ENCODE measurements around the gene AP1G1. TPM values are rescaled to one million over a fixed set of nuclear protein-coding genes. Genes with fewer than 3 reads are reported as not detected.

The AP1G1 gene
- total RNA-seq (2014; rRNA removed; shearing (Covaris generic)) (57.3 and 57.9 TPM in 2 replicates), total RNA-seq (2022) (68.0 and 89.7 TPM in 2 replicates), Bru-seq, nascent RNA (percentile 87 among the genes with signal in this experiment), BruChase-seq, experiment 1, labeled RNA remaining after a 6-hour chase (percentile 85 among the genes with signal in this experiment), BruChase-seq, experiment 2, labeled RNA remaining after a 2-hour chase (percentile 92 among the genes with signal in this experiment)
- long read RNA-seq, full-length matches to known transcripts, result 21 of 56 reads
- long read RNA-seq, partial matches to known transcripts, result 17 of 56 reads
- long read RNA-seq, other reads (novel, unspliced or antisense), result 18 of 56 reads

- ChIA-PET CTCF (ENCODE audit: unreplicated experiment) (no interaction called here), POLR2A (interaction anchor here (0.6 to 2.1 kb wide), 8 partner anchors 8 to 152 kb away, joined by 3 to 7 read pairs (median 3); no protein-coding TSS in a partner anchor)
- no TSS peak for BruUV-seq (replicated peaks)
Measured at GRCh38 chr16:71808593-71809459, at the start of gene AP1G1. AP1G1 (minus strand) TSS chr16:71808834; CDS start chr16:71789479, 19,355 bp downstream.

GRCh38 chr16:71855937-71856662 lies 47.5 kb upstream of the AP1G1 start:
- Histone ChIP-seq H3K9me3 (ENCODE audit: low read length) (no peaks in the 10 kb centered on the region), H3K79me2 (ENCODE audit: insufficient read depth, low read depth, low read length) (peaks cover 7% of the 10 kb centered on the region; the same call in 1 of the 2 replicates), H4K20me1 (ENCODE audit: insufficient read depth, low read length) (peaks cover 28% of the 10 kb centered on the region), H3K4me3 (ENCODE audit: low read depth, low read length, poor library complexity, severe bottlenecking) (no peak overlapping the region), H3K27ac (ENCODE audit: low read depth, low read length, poor library complexity, severe bottlenecking) (no peak overlapping the region), H3K9me2 (ENCODE audit: insufficient read depth, low read length) (no peaks in the 10 kb centered on the region), H3K4me2 (ENCODE audit: low read length) (no peak overlapping the region), H2AFZ (ENCODE audit: low read length) (no peak overlapping the region), H3K36me3 (ENCODE audit: insufficient read depth, low read length) (peaks cover 62% of the 10 kb centered on the region), H3K4me1 (ENCODE audit: insufficient read depth, low read length, poor library complexity, severe bottlenecking) (peaks cover 37% of the 10 kb centered on the region)
- TF ChIP-seq, protein P1, sequence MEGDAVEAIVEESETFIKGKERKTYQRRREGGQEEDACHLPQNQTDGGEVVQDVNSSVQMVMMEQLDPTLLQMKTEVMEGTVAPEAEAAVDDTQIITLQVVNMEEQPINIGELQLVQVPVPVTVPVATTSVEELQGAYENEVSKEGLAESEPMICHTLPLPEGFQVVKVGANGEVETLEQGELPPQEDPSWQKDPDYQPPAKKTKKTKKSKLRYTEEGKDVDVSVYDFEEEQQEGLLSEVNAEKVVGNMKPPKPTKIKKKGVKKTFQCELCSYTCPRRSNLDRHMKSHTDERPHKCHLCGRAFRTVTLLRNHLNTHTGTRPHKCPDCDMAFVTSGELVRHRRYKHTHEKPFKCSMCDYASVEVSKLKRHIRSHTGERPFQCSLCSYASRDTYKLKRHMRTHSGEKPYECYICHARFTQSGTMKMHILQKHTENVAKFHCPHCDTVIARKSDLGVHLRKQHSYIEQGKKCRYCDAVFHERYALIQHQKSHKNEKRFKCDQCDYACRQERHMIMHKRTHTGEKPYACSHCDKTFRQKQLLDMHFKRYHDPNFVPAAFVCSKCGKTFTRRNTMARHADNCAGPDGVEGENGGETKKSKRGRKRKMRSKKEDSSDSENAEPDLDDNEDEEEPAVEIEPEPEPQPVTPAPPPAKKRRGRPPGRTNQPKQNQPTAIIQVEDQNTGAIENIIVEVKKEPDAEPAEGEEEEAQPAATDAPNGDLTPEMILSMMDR (conservative IDR thresholded peaks at IDR 0.05; ENCODE audit: low read length), result no peak
- no peak for TF ChIP-seq EZH2phosphoT487 (IDR thresholded peaks at IDR 0.05; ENCODE audit: borderline replicate concordance, low read depth, low read length)
- no peak for DNase-seq (ENCODE audit: low spot score)
- CTCF ChIA-PET (ENCODE audit: unreplicated experiment), result no interaction called here
- BruUV-seq (replicated peaks), result no TSS peak
- intact Hi-C loops (cut with micrococcal nuclease; ENCODE audit: unreplicated experiment), result no loop called here
- POLR2A ChIA-PET, result no interaction called here

More at GRCh38 chr16:71808593-71809459, at the start of gene AP1G1:
- peak; percentile 99 for DNase-seq (ENCODE audit: low spot score)
- Histone ChIP-seq H4K20me1 (ENCODE audit: insufficient read depth, low read length) (peaks cover 18% of the 10 kb centered on the region; the same call in 1 of the 2 replicates), H3K9me2 (ENCODE audit: insufficient read depth, low read length) (no peaks in the 10 kb centered on the region), H3K27ac (ENCODE audit: low read depth, low read length, poor library complexity, severe bottlenecking) (peak within 1 kb of the TSS; percentile 85), H3K4me2 (ENCODE audit: low read length) (peak within 1 kb of the TSS; percentile 98), H3K4me1 (ENCODE audit: insufficient read depth, low read length, poor library complexity, severe bottlenecking) (peaks cover 23% of the 10 kb centered on the region), H3K4me3 (ENCODE audit: low read depth, low read length, poor library complexity, severe bottlenecking) (peak within 1 kb of the TSS; percentile 98), H3K79me2 (ENCODE audit: insufficient read depth, low read depth, low read length) (peaks cover 49% of the 10 kb centered on the region), H3K36me3 (ENCODE audit: insufficient read depth, low read length) (peaks cover 23% of the 10 kb centered on the region), H2AFZ (ENCODE audit: low read length) (peak within 1 kb of the TSS; percentile 93), H3K9me3 (ENCODE audit: low read length) (no peaks in the 10 kb centered on the region)
- TF ChIP-seq EZH2phosphoT487 (IDR thresholded peaks at IDR 0.05; ENCODE audit: borderline replicate concordance, low read depth, low read length), result no peak
- TF ChIP-seq, protein P1 (conservative IDR thresholded peaks at IDR 0.05; ENCODE audit: low read length), result no peak
- intact Hi-C loops (cut with micrococcal nuclease; ENCODE audit: unreplicated experiment), result loop anchor here (2.0 to 5.0 kb wide), 4 partner anchors 74 to 152 kb away; partner anchors contain the start of genes IST1 and PHLPP2

Data from OCI-LY7 (cell line).